Ishikawa (cell line): ENCODE results near the gene CD79A.

Experiments used
- CEBPB ChIP-seq: IDR thresholded peaks from 2 replicates; pipeline ENCODE4 v1.6.1; 2012
- CREB1 ChIP-seq: IDR thresholded peaks from 2 replicates; pipeline ENCODE4 v1.6.1; 2012; ENCODE audit warnings: low read depth
- EP300 ChIP-seq: IDR thresholded peaks from 2 replicates; pipeline ENCODE4 v1.6.1; 2012; ENCODE audit warnings: borderline replicate concordance
- FOXM1 ChIP-seq: IDR thresholded peaks from 2 replicates; pipeline ENCODE4 v1.6.1; 2012; ENCODE audit warnings: low read depth, borderline replicate concordance
- NFIC ChIP-seq: IDR thresholded peaks from 2 replicates; pipeline ENCODE4 v1.6.1; 2012
- RAD21 ChIP-seq: IDR thresholded peaks from 2 replicates; pipeline ENCODE4 v1.6.1; 2012; ENCODE audit warnings: low read depth
- TCF12 ChIP-seq: IDR thresholded peaks from 2 replicates; pipeline ENCODE4 v1.6.1; 2012; ENCODE audit warnings: low read depth
- YY1 ChIP-seq: IDR thresholded peaks from 2 replicates; pipeline ENCODE4 v1.6.1; 2012; ENCODE audit warnings: low read depth
- TF ChIP-seq, protein P1 (sequence below): IDR thresholded peaks from 2 replicates; pipeline ENCODE4 v1.6.1; 2012; ENCODE audit warnings: low read depth, mild to moderate bottlenecking
- TF ChIP-seq, protein P2 (sequence below): IDR thresholded peaks from 2 replicates; pipeline ENCODE4 v1.6.1; 2012
- TF ChIP-seq, protein P3 (sequence below): IDR thresholded peaks from 2 replicates; pipeline ENCODE4 v1.6.1; 2012

CD79A gene

DNA sequence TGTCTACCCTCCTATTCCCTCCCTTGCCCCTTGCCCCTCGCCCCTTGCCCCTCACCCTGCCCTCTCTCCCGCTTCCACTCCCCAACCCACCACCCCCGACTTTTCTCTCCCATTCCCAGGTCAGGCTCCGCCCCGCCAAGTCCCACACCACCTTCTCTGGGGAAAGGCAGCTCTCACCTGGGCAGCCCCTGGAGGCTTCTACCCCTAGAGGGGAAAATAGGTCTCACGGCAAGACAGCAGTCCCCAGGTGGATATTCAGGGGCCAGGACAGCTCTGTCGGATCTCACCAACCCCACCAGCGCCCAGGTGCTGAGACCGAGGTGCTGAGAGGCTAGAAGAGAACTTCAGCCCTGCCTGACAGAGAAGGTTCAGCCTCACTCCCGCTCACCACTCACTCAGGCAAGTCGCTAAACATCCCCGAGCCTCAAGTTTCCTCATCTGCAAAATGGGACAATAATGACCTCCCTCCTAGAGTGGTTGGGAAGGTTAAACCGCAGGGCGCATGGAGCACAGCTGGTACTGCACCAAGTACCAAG lies 52.5 kb downstream of the CD79A start:
- TF ChIP-seq, protein P1, sequence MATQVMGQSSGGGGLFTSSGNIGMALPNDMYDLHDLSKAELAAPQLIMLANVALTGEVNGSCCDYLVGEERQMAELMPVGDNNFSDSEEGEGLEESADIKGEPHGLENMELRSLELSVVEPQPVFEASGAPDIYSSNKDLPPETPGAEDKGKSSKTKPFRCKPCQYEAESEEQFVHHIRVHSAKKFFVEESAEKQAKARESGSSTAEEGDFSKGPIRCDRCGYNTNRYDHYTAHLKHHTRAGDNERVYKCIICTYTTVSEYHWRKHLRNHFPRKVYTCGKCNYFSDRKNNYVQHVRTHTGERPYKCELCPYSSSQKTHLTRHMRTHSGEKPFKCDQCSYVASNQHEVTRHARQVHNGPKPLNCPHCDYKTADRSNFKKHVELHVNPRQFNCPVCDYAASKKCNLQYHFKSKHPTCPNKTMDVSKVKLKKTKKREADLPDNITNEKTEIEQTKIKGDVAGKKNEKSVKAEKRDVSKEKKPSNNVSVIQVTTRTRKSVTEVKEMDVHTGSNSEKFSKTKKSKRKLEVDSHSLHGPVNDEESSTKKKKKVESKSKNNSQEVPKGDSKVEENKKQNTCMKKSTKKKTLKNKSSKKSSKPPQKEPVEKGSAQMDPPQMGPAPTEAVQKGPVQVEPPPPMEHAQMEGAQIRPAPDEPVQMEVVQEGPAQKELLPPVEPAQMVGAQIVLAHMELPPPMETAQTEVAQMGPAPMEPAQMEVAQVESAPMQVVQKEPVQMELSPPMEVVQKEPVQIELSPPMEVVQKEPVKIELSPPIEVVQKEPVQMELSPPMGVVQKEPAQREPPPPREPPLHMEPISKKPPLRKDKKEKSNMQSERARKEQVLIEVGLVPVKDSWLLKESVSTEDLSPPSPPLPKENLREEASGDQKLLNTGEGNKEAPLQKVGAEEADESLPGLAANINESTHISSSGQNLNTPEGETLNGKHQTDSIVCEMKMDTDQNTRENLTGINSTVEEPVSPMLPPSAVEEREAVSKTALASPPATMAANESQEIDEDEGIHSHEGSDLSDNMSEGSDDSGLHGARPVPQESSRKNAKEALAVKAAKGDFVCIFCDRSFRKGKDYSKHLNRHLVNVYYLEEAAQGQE: no peak
- no peak for TF ChIP-seq CEBPB
- TF ChIP-seq, protein P2, sequence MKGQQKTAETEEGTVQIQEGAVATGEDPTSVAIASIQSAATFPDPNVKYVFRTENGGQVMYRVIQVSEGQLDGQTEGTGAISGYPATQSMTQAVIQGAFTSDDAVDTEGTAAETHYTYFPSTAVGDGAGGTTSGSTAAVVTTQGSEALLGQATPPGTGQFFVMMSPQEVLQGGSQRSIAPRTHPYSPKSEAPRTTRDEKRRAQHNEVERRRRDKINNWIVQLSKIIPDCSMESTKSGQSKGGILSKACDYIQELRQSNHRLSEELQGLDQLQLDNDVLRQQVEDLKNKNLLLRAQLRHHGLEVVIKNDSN: no peak
- TF ChIP-seq CREB1: no peak
- no peak for TF ChIP-seq TCF12
- no peak for TF ChIP-seq EP300
- TF ChIP-seq RAD21: no peak
- no peak for TF ChIP-seq YY1
- TF ChIP-seq, protein P3, sequence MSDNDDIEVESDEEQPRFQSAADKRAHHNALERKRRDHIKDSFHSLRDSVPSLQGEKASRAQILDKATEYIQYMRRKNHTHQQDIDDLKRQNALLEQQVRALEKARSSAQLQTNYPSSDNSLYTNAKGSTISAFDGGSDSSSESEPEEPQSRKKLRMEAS: no peak
- TF ChIP-seq FOXM1: no peak

DNA sequence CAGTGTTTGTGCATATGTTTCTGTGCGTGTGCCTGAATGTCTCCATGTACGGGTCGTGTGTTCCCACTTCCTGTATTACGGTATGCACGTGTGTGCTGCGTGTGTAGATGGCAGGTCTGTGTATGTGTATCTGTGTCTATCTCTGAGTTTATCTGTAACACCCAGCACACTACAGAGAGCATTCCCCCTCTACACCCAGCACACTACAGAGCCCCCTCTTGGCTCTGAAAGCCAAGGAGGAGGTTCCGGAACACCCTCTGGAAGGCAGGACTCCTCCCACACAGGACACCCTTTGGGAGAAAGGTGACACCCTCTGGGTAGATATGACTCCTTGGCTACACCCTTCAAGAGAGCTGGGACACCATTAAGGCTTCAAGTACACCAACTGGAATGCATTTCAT lies 53.2 kb downstream of the CD79A start:
- TF ChIP-seq NFIC (no peak), CREB1 (no peak)
